Stimulated activated CD4-positive, alpha-beta T cell treated with anti-CD3 and anti-CD28 coated beads, Interleukin-12 subunit alpha, Interleukin-12 subunit beta, amount 100 ng/mL, for 4 hours (primary cell): ENCODE results near the gene SLC28A1.
"Not testable (repeated sequence)": the region's sequence is repeated elsewhere in the genome, so short reads cannot be mapped to it uniquely, and the experiment has no call there.

Experiments
- DNase-seq: peaks from one replicate; pipeline ENCODE4 v3.0.0-alpha.2; 2020

Gene SLC28A1

DNA sequence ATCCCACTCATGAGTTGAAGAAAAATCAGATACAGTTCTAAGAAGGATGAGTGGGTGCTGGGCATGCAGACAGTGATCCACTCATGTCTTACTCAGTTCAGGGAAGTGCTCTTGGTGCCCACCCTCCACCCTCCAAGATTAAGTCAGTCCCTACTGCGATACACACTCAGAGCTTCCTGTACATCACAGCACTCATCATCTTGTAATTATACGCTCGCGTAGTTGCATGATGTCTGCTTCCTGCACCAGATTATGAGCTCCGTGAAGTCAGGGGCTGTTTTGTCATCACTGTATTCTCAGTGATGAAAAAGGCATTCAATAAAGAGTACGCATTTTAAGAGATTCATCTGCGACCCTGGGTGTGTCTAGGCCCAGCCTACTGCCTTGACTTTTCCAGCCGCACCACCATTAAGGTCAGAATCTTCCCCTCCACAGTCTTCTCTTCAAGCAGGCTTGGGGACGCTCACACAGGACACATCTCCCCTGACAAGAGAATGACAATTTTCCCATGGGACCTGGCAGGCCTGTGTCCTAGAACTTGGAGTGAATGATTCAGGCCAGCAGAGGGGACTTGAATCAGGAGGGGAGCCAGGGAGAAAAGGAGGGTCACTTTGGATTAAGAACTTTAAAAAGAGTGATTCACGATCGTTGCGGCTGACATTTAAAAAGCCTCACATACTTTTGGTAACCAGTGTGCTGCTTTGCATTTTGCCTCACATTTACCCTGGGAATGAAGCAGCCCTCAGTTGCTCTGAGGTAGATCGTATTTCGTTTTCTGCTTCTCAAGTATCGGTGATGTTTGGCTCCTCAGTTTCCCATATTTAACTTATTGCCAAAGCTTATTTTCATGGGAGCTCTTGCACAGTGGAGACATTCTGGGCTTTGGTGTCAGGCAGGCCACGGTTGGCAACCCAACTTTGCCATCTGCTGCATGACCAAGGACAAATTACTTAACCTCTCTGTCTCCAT, 89.3 kb downstream of the SLC28A1 start:
- no peak for DNase-seq

DNA sequence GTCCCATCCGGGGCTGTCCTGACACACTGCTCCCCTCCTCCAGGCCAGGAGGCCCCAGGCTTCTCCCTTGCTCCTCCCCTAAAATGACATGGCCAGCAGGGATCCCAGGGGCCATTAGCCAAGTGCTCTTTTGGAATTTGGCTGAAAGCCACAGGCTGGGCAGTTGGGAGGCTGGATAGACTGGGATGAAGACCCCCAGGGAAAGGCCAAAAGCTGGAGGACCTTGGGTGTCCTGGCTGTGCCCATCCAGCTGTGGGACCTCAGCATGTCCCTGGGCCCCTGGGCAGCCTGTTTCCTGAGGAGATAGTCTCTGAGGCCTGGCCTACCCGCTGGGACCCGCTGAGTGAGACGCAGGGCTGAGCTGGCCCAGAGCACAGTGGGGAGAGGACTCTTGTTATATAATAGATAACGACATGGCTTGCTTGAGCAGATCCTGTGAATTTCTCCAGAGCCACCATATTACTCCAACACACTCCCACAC, 91.4 kb downstream of the SLC28A1 start:
- no peak for DNase-seq

DNA sequence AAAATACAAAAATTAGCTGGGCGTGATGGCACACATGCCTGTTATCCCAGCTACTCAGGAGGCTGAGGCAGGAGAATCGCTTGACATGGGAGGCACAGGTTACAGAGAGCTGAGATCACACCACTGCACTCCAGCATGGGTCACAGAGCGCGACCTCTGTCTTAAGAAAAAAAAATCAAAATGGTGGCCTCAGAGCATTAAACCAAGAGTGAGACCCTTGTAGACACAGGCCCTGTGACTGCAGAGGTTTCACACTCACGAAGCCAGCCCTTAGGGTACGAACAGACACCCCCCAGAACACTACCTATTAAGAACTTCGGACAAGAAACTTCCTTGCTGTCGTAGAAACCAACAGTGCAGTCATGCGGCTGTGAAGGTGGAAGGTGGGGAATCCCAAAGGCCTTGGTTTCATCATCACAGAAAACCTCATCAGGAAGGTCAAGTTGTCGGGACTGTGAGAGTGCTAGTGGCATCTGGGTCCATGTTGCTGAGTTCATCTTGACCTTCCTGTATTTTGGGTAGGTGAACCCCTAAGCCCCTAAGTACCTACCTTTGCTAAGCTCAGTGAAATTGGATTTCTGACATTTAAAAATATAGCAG, 92.4 kb downstream of the SLC28A1 start:
- no peak for DNase-seq

DNA sequence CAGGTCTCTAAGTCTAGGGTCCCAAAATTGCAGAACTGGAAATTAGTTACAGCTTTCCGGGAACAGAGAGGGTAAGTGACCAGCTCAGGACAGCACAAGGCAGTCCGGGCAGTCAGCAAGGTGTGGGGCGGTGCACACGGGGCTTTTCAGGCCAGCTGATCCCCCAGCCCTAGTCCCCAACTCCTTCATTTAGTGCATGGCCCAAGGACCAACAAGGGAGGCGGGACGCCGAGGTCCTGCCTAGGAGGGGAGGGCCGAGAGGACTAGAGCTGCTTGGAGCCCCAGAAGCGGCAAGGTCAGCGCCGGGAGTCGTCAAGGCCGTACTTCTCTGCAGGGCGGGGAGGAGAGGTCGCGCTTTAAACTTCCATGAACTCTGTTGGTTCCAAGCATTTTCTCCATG, 95.2 kb downstream of the SLC28A1 start:
- DNase-seq = no peak

DNA sequence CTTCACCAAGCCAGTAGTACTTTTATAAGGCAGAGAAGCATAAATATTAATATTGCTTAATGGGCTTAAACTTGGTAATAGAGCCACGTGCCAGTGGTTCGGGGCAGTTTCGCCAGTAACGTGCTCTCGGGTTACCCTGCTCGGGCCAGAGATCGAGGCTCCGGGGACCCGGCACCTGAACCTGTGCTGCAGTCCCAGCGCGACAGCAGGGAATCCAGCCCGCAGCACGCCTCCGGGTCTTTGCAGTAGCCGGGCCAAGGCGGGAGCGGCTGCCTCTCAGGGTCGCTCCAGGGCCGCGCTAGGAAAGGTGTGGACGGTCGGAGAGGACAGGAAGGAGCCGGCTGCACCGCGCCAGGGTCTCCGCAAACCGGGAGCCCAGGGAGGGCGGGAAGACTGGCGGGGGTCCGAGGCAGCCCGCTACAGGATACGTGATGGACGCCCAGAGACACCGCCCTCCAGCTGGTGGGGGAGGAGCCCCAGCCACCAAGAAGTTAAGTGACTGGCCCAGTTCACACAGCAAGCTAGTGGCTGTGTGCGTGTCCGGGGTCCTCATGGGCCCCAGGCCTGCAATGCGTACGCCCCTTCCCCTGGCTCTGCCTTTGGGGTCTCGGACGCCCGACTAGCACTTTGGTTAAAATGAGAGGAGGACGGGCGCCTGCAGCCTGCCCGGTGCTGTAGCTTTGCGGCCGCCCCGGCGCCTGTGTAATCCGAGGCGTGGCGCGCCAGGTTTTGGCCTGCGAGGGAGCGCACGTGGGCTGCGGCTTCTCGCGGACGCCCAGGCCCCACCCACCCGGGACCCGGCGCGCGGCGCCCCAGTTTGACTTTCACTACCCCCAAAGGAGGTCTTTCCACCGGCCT, 96.0 kb downstream of the SLC28A1 start:
- peak; percentile 77 for DNase-seq

DNA sequence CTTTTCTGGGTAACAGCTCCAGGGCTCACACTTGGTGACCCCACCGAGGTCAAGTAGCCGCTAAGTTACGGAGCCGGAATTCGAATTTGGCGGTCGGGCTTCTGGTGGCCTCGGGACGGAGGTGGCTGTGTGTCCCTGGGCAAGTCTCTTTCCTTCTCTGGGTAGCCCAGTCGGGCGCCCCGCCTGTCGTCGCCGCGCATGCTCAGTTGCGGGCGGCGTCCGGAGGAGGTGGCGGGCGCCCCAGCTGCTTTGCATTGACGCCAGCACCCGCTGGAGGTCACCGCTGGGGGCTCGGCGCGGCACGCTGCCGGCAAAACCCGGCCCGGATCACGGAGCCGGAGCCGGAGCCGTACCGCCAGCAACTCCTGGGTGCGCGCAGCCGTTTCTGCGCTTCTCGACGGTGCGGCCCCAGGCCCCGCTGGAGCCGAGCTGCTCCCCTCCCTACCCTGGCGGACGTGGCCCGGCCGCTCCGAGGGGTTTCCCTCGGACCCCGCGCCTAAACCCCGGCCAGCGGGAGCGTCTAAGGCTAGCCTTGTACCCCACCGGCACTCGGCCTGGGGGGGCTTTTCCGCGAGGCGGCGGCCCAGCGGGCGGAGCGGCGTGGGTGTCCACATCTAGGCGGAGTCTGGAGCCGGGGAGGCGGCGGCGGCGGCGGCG, 96.7 kb downstream of the SLC28A1 start:
- DNase-seq = peak; percentile 95

DNA sequence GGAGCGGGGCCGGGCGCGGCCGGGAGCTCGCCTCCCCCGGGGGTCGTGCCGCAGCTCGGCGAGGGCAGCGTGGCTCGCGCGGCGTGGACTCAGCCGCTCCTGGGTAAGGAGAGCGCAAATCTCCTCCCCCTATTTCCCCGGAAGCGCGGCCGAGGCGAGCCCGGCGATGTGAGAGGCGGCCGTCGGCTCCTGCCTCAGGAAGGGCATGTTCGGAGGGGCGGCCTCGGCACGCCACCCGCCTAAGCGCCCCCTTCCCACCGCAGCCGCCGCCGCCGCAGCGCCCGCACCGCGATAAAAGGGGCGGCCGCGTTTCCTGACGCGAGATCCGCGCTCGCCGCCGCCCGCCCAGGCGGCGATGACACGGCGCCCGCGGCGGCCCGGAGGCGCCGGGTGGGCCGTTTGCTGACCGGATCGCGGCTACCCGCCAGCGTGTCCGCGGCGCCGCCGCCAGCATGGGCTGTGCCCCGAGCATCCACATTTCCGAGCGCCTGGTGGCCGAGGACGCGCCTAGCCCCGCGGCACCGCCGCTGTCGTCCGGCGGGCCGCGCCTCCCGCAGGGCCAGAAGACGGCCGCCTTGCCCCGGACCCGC, 97.3 kb downstream of the SLC28A1 start, which contains the start of gene PDE8A:
Gene PDE8A (plus strand): TSS at position 146 of the 590 bp plus-strand sequence. CDS start 307 bp downstream, at position 453.
- no peak for DNase-seq

DNA sequence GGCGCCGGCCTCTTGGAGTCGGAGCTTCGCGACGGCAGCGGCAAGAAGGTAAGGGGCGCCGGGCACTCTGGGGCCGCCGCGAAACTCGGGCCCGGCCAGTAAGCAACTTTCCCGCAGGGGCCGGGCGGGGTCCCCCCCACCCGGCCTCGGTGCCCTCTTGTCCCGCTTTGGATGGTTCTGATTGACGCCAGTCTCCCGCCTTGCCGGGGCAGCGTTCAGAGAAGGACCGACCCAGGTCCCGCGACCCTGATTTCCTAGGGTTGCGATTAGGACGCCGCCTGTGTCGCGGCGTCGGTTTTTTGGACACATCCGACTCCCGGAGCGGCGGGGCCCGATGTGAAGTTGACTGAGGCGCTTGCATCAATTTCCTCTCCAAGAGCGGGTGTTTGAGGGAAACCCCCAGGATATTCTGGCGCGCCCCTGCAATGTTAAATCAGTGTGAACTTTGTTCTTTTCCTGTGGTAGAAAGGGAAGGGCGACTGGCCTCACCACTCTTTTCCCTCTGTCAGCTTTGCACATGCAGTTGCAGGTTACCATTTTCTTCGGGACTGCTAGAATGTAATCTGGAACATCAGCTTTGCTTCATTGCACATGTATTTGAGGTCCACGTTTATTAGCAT, 97.9 kb downstream of the SLC28A1 start:
- peak; percentile 37 for DNase-seq

DNA sequence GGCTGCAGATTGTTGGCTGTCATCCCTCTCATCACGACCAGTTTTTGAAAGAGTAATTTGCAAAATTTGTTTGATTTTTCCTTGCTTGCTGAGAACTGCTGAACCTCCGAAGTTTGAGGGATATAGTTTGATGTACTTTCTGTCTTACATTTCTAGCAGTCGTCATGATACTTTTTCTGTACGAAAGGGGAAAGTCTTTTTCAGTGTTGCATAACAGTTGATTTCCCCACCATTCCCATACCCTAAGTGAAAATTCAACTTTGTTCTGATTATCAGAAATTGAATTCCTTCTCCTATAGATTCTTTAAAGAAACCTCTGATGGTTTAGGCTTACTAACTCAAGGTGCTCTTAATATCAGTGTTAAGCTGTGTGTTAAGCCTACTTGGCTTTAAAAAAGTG, 98.8 kb downstream of the SLC28A1 start:
- no peak for DNase-seq

DNA sequence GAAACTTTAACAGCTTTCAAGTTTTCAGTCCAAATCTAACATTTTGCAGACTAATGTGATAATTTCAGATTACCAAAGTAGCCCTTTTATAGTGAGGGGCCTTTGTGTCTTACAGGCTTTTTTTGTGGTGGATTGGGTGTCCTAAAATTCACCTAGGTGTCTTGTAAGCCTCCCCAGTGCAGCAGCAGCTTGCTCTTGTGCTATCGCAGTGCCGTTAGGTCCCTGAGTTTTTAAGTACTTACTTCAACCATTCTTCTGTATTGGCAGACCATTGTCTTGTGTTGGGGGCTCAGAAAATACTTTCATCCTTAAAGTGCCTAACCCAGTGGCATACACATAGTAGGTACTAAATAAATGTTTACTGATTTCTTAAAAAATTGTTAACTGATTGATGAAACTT, 99.2 kb downstream of the SLC28A1 start:
- no peak for DNase-seq

DNA sequence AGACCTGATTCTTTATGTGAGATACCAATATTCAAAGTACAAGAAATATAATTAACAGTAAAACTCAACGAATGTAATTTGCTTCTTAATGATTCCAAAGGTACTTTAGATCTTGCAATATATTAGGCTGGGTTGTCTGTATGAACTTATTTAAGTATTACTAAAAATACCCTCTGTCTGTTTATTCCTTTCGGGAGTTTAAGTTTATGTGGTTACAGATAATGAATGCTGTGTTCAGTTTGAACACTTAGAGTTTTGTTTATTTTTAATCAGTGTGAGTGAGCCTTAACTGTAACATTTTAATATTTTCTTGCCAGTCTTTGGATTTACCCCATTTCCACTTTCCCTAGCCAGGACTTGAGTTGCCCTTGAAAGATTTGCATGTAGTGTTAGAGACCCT, 100.7 kb downstream of the SLC28A1 start:
- no peak for DNase-seq

DNA sequence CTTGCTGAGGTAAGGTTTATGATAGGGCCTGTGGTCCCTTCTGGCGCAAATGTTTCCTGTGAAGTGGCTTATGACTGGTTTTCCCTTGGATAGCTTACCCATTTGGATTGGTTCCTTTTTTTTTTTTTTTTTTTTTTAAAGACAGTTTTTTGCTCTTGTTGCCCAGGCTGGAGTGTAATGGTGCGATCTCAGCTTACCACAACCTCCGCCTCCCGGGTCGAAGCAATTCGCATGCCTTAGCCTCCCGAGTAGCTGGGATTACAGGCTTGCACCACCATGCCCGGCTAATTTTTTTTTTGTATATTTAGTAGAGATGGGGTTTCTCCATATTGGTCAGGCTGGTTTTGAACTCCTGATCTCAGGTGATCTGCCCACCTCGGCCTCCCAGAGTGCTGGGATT, 102.9 kb downstream of the SLC28A1 start:
- not testable (repeated sequence) for DNase-seq

DNA sequence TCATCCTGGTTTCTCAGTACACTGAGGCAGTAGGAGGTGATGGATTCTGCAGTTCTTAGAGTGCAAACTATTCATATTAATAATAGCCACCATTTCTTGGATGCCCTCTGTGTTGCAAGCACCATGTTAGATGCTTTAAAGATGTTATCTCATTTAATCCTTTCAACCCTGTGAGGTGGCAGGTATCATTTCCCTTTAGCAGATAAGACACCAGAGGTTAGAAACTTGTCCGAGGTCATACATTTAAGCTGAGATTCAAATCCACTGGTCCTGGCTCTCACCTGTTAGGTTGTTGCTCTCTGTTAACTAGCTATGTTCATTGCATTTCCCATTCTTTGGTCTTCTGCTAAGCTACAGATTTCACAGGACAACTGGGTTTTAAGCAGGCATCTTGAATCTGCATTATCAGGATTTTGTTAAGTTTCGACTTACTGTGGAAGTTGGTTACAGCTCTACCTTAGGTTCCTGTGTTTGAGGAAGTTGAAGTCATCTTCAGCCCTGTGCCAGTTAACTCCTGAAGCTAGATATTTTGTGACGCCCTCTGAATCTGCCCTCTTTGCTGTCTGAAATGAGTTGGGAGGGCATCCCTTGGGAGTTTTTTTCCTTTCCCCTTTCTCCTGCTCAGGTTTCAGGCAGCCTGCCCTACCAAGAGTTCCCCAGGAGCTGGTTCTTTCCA, 103.6 kb downstream of the SLC28A1 start:
- no peak for DNase-seq

DNA sequence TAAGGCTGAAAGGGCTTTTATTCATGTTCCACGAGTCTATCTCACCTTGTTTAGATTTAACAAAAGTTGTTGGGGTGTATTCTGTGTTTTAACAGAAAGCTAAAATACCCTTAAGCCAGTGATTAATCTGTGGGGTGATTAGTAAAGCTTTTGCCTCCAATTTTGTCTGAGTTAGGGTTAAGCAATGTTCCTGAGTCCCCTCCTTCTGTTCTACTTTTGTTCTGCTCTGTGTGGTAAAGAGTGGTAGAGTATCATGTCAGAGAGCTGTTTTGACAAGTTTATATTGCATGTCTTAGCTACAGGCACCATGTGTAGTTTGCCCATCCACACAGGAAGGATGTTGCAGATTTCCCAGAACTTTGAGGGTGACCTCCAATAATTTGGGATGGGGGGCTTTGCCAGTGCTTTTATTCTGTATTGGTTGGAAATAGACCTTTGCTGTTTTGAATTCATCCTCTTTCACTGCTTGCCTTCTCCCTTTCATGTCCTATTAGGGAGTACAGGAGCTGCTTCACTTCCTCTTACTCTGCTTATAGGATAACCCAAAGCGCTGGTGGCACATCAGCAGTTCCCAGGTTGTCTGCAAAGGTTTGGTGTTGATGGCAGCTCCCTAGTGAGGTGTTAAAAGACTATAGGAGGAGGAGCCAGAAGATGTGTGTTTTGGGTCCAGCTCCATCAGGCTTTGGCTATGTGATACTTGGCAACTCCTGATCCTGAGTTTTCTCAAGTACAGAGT, 104.6 kb downstream of the SLC28A1 start:
- no peak for DNase-seq

DNA sequence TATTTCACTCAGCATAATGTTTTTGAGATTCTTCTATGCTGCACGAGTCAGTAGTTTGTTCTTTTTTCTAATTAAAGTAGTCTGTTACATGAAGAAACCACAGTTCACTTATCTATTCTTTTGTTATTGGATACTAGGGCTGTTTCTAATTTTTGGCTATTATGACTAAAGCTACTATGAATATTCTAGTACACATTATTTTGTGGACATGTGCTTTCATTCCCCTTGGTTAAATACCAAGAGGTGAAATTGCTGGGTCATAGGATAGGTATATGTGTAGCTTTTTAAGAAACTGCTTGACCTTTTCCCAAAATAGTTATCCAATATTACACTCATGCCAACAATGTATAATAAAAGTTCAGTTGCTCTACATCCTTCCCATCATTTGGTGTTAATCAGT, 106.0 kb downstream of the SLC28A1 start:
- no peak for DNase-seq

DNA sequence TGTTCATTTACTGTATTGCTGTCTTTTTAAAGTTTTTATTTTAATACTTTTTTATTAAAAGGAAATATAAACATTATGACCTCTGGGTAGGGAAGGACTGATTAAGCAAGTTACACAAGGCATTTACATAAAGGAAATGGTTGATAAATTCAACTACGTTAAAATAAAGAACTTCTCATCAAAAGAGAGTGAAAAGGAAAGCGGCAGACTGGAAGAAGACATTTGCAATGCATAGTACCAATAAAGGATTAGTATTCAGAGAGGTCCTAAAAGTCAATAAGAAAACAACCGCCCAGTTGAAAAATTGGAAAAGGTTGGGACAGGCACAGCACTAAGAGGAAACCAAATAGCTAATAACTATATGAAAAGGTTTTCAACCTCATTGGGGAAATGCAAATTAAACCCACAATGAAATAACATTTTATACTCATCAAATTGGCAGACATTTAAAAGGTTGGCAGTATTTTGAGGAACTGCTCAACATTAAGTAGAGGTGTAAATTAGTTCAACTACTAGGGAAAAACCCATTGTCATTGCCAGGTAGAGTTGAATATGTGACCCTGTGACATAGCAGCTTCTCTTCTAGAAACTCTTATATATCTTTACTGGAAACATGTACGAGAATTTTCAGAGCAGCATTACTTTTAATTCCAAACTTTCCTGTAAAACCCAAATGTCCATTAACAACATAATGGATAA, 106.7 kb downstream of the SLC28A1 start:
- DNase-seq = no peak

DNA sequence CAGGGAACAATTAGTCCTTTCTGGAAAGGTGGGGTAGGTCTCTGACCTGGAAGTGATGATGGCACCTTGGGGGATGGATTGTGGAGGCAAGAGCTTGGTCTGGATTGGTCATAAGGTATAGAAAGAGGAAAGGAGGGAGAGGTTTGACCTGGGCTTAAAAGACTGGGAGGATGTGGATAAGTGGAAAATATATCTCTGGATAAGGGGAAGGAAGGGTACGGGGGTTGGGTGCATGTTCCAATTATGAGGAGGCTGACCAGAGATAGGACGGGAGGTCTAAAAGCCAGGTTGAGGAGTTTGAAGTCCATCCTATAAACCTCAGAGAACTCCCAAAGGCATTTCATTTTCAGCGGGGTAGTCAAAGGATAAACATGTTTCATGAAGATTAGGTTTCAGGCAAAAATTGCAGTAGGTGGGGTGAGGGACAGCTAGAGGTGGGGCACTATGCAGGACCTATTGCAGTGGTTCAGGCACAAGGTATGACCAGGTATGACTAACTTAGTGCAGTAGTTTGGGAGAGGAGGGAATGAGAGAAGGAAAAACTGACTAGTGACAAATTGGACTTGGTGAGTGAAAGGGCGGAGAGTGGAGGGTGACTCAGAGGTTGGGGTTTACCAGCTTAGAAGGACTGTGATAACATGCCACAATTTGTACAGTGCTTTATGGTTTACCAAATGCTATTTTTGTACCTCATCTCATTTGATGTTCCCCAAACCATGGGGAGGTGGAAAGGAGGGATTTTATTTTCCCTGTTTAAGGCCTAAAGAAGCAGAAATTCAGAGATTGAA, 107.9 kb downstream of the SLC28A1 start:
- peak; percentile 18 for DNase-seq
